ENCODE measurements around the gene GUCD1.

GUCD1 gene

GRCh38 chr22:24513378-24514240 is 41.3 kb downstream of the GUCD1 start:
- no peaks in the 10 kb centered on the region for H3K79me2 ChIP-seq
- no peaks in the 10 kb centered on the region for H3K27me3 ChIP-seq (ENCODE audit: control insufficient read depth, insufficient read depth, low read length)
- no peaks in the 10 kb centered on the region for H3K9me3 ChIP-seq (ENCODE audit: control insufficient read depth, low read length)
- H3K36me3 ChIP-seq (ENCODE audit: control insufficient read depth, insufficient read depth, low read length) = no peaks in the 10 kb centered on the region
- no peak overlapping the region for H3K9ac ChIP-seq
- H3K4me2 ChIP-seq (ENCODE audit: low read length) = no peak overlapping the region
- no peak overlapping the region for H3K27ac ChIP-seq
- H3K4me3 ChIP-seq (ENCODE audit: low read depth, low read length) = no peak overlapping the region
- H2AFZ ChIP-seq = no peak overlapping the region
- no peak for TF ChIP-seq CTCF (IDR thresholded peaks at IDR 0.05)
- peaks cover 8% of the 10 kb centered on the region for H3K4me1 ChIP-seq

DNA sequence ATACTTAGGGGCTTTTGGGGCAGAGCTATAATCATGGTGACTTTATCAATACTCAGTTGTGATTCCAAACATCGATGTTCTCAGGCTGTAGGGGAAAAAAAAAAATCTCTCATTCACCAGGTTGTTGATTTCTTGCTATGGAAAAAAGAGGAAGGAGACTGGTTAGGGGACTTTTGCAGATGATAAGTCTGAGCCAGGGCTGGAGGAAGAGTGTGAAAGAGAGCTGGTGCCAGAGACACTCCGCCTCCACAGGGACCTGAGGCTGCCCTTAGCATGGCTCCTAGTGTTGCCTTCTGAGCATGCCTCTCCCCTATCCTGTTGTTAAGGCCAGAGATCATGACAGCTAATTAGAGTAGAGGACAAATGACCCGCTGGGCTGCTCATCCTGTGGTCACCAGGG is 42.9 kb downstream of the GUCD1 start:
- Histone ChIP-seq H3K79me2 (no peaks in the 10 kb centered on the region), H3K27me3 (ENCODE audit: control insufficient read depth, insufficient read depth, low read length) (no peaks in the 10 kb centered on the region), H3K9me3 (ENCODE audit: control insufficient read depth, low read length) (no peaks in the 10 kb centered on the region), H2AFZ (no peak overlapping the region), H3K4me3 (ENCODE audit: low read depth, low read length) (no peak overlapping the region), H3K36me3 (ENCODE audit: control insufficient read depth, insufficient read depth, low read length) (no peaks in the 10 kb centered on the region), H3K27ac (no peak overlapping the region), H3K4me2 (ENCODE audit: low read length) (no peak overlapping the region), H3K4me1 (peaks cover 8% of the 10 kb centered on the region), H3K9ac (no peak overlapping the region)
- no peak for TF ChIP-seq CTCF (IDR thresholded peaks at IDR 0.05)

- Histone ChIP-seq H3K4me3 (ENCODE audit: low read depth, low read length) (no peak overlapping the region), H3K4me1 (peaks cover 8% of the 10 kb centered on the region), H2AFZ (peak overlapping the region; percentile 46), H3K9me3 (ENCODE audit: control insufficient read depth, low read length) (no peaks in the 10 kb centered on the region), H3K27me3 (ENCODE audit: control insufficient read depth, insufficient read depth, low read length) (no peaks in the 10 kb centered on the region), H3K4me2 (ENCODE audit: low read length) (peak overlapping the region; percentile 8), H3K9ac (no peak overlapping the region), H3K36me3 (ENCODE audit: control insufficient read depth, insufficient read depth, low read length) (no peaks in the 10 kb centered on the region), H3K79me2 (no peaks in the 10 kb centered on the region), H3K27ac (no peak overlapping the region)
- no peak for TF ChIP-seq CTCF (IDR thresholded peaks at IDR 0.05)
Observed at GRCh38 chr22:24510637-24511625, 44.0 kb downstream of the GUCD1 start.

DNA sequence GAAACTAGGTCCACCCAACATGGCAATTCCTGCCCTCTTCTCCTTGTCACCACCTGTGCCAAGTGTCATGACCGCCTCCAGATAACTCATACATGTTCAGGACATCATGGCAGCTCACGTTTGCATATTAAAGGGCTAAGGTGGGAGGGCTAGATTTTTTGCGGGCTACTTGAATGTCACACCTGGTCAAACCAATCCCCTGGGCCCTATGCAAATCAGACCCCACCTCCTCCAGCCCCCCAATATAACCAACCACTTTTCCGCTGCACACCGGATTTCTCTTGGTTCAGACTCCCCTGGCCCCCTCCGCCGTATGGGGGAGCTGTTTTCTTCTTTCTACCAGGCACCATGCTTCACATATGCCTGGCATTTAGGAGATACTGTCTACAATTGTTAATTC is 47.2 kb downstream of the GUCD1 start:
- H3K4me3 ChIP-seq (ENCODE audit: low read depth, low read length) = no peak overlapping the region
- H3K27ac ChIP-seq = no peak overlapping the region
- peaks cover 8% of the 10 kb centered on the region for H3K4me1 ChIP-seq
- TF ChIP-seq CTCF (IDR thresholded peaks at IDR 0.05) = no peak
- H3K27me3 ChIP-seq (ENCODE audit: control insufficient read depth, insufficient read depth, low read length) = no peaks in the 10 kb centered on the region
- no peak overlapping the region for H2AFZ ChIP-seq
- no peak overlapping the region for H3K4me2 ChIP-seq (ENCODE audit: low read length)
- H3K9me3 ChIP-seq (ENCODE audit: control insufficient read depth, low read length) = no peaks in the 10 kb centered on the region
- no peak overlapping the region for H3K9ac ChIP-seq
- H3K36me3 ChIP-seq (ENCODE audit: control insufficient read depth, insufficient read depth, low read length) = no peaks in the 10 kb centered on the region
- no peaks in the 10 kb centered on the region for H3K79me2 ChIP-seq

Data from parathyroid adenoma (tissue), 2 donors.